CD4-positive, alpha-beta T cell treated with Interleukin-4 for 4 hours (primary cell): ENCODE measurements around the gene TFAP2A.

Experiments
- DNase-seq: peaks from one replicate; pipeline ENCODE4 v3.0.0-alpha.2; 2020

TFAP2A gene

DNA sequence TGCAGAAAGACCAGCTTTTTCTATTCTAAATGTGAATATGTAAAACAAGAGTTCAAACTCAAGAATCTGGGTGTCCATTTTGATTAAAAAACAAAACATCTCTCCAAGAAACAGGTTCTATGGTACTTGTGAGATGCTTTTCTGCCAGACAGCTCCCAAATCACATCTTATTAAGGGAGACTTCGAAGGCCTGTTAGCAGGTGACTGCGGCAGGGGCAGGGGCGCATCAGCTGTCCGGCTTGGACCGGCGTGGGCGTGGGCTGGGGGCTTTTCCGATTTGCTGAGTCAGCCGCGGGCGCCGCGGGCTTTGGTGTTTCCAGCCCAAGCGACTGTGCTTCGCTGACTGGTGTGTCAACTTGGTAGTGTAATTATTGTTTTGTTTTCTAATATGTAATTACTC lies 32.6 kb downstream of the TFAP2A start:
- no peak for DNase-seq

DNA sequence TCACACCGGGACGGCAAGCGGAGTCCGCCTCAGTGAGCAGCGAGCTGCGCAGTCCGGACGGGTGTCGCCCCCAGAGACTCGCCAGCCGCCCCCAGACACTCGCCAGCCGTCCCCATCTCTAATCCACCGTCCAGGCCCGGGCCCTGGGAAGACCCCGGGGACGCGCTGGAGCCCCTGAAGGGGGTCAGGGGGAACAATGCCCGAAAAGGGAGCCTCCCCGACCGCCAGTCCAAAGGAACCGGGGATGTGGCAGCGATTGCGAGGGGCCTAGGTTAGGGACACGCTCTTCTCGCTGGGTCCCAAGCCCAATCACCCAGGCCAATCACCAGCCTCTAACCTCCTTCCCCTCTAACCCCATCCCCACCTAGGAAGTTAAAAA lies 33.1 kb downstream of the TFAP2A start:
- DNase-seq = no peak

DNA sequence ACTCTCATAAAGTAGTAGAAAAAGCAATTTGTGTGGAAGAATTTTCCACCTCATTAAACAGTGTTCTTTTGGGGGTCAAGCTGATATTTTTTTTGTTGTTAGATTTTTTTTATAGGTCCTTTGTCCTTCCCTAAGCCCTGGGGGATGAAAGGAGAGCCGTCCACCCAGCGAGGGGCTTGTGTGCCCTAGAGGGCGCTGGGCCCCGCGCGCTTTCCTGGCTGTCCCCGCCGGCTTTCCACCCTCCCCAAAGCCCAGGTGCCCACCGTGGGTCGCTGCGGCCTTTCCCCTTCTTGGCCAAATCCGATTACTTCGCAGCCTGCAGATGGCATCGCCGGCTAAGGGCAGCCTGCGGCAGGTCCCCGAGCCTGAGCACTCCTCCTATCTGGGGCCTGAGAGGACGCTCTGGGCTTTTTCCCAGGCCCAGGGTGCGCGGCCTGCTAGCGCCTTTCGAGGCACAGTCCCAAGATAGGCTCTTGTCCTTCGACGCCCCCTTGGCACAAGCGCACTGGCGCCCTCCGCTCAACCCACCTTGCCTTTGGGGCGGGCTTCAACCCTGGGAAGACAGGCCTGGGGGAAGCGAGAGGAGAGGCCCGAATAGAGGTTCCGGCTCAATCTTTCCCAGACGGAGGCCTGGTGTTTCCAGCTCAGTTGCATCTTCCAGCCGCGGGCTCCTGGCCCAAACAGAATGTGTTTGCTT lies 33.6 kb downstream of the TFAP2A start:
- no peak for DNase-seq

DNA sequence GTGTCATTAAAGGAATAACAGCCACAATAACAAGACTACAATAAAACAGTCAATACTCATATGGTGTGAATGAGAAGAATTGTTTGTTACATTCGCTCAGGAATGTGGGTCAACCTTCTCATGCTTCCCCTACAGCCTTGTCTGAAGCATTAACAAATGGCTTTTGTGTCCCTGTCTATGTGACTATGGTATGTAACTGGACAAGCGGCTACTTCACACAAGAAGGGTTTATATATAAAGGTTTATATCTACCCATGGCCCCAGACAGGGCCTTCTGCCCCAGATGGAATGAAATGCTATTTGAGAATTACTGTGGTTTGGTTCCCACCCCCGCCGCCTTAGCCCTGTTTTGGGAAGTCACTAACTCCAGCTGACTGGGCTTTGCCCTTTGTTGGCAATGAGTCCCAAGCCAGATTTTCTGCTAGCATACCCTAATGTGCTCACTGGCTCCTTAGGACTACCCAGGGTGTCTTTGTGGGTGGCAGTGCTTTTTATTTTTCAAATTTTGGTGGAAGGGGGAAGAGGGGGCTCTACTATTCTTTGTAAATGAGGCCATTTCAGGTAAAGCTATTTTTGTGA lies 39.4 kb downstream of the TFAP2A start:
- no peak for DNase-seq

DNA sequence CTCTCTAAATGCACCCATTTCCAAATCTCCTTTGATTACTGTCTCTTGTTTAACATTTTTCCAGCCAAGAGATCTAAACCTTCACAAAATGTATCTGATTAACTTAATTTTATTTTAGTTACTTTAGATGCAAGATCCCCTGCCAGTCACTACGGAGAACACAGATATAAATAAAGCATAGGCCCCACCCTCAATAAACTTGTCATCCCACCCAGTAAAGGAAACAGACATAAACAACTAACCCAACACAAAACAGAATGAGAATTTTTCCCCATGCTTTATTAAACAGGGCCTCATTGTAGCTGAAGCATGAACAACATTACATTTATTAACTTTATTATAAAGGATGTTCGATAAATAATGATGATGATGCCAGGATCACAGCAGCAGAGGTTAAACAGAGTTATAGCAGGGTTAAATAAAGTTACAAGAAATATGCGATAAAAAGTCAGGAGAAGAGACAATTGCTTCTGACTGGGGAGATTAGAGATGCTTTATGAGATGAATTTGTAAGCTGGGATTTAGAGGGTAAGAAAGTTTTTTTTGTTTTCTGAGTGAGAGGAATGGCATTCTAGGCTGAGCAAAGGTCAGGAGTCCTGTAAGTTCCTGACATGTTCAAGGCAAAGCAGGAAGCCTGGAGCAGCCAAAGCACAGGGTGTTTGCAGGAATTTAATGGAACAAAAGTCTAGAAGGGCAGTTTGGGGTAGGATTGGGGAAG lies 41.1 kb downstream of the TFAP2A start:
- no peak for DNase-seq

DNA sequence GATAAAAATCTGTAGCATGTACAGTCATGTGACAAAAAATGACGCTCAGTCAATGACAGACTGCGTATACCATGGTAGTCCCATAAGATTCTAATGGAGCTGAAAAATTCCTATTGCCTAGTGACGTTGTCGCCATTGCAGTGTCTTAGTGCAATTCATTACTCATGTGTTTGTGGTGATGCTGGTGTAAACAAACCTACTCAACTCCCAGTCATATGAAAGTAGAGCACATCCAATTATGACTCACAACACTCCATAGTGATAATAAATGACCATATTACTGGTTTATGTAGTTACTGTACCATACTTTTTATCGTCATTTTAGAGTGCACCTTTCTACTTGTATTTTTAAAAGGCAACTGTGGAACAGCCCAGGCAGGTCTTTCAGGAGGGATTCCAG lies 45.0 kb downstream of the TFAP2A start:
- DNase-seq = no peak

DNA sequence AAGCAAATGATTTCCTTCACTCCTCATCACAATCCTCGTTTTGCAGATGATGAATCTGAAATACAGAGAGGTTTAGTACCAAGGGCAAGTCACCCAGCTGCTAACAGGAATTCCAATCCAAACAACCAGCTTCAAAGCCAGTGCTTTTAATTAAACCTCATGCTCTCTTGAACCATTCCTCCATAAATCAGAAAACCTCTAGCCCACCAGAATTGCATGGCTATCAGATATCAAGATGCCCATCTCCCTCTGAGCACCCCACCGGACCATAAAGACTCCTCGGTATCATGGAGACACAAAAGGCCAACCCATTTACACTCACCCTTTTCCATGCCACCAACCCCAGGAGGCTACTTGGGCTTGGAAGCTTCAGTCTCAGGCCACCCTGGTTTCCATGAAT lies 46.0 kb downstream of the TFAP2A start:
- DNase-seq = no peak

DNA sequence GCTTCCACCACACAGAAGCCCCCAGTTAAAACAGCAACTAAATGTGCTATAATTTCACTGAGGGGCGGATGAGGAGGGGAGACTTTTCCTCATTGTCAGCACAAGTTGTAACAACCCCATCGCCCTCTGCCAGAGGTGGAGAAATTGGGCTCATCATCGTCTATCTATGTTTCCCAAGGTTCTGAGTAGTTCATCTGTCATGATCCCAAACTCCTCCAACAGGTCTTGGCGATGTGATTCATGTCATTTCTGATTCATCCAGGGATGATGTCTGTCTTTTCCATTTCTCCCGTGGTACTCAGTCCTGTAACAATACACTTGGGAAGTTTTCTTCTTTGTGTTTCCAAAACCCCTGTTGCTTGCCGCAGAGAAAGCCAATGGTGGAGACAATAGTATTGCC lies 51.0 kb downstream of the TFAP2A start:
- no peak for DNase-seq

DNA sequence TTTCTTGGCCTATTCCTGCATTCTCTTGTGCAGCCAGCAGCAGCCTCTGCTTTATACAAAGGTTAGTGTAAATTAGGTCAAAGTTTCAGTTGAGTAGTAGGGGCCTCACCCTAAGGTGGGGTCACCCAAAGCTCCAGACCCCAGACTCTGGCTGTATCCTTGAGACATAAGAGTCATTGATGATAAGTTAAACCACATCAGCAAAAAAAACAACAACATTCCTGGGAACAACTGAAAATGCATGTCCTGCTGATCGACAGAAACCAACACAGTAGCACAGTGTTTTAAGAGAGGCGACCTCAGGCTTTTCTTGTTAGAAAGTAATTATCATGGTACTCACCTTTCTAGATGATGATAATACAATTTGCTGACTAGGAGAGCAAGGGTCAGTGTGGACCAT lies 52.6 kb downstream of the TFAP2A start:
- DNase-seq = no peak

DNA sequence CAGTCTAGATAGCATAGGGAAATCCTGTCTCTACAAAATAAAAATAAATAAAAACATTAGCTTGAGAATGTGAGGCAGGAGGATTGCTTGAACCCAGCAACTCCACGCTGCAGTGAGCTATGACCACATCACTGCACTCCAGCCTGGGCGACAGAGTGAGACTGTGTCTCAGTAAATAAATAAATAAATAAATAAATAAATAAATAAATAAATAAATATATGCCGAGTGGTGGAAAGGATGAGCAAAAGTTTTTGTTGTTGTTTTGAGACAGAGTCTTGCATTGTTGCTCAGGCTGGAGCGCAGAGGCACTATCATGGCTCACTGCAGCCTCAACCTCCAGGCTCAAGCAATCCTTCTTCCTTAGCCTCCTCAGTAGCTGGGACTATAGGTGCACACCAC lies 53.4 kb downstream of the TFAP2A start:
- DNase-seq = no peak

DNA sequence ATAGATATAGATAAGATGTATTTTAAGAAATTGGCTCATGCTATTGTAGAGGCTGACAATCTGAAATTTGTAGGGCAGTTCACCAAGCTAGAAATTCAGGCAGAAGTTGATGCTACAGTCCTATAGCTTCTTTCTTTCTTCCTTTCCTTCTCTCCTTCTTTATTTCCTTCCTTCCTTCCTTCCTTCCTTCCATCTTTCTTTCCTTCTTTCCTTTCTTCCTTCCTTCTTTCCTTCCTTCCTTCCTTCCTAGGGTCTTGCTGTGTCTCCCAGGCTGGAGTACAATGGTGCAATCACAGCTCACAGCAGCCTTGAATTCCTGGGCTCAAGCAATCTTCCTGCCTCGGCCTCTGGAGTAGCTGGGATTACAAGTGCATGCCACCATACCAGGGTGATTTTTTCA lies 55.3 kb downstream of the TFAP2A start:
- DNase-seq = no peak

DNA sequence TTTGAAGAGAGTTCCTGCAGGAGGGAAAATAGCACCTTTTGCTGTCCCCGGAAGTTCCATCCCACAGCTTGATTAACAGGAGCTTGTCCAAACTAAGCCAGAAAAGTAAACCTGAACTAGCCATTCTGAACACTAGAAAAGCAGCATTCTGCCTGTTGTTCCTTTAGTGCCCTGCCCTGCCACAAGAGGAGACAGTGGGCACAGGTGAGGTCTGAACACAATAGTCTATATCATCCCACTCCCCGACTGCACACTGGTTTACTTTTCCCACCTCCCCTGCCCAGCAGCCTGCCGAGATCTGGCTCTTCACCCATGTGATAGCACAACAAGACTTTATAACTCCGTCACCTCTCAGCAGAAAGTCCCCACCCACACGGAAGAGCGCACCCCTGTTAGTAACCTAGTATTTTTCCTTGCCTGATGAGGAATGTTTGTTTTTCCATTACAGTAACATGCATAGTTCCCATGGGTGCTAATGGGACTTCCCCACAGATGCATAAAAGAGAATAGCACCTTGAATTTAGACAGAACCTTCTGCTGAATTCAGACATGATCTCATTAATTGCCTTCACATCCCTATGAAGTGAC lies 59.7 kb downstream of the TFAP2A start:
- no peak for DNase-seq

DNA sequence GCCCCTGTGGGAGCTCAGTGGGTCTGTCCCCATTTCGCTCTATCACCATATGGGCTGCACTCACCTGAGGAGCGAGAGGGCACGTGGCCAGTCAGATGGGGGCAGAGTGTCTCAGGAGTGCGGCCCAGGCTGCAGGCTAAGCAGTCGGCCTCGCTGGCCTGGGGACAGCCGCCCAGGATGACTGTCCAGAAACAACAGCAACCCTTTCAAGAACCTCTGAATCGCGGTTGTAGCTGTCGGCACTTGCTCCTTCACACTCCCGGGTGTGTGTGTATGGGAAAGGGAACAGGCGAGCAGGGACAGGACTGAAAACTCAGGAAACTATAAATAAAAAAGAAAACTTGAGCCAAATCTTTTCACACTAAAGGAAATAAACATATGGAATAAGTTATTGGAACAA lies 63.1 kb downstream of the TFAP2A start:
- DNase-seq = no peak

DNA sequence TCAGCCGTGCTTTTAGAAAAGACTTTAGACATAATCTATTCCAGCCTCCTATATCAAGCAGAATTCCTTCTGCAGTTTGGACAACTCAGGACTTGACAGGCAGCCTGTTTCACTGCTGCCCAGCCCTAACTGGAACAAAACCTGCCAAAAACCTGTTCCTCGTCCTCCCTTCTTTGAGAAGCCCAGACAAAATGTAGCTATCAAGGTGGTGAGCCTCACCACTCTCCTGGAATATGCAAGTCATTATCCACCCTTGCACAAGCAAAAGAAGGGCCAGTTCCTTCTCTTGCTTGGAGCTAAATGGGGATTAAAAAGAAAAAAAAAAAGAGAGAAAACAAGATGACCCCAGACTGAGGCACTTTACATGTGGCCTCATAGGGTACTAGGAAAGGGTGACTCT lies 64.2 kb downstream of the TFAP2A start:
- no peak for DNase-seq

DNA sequence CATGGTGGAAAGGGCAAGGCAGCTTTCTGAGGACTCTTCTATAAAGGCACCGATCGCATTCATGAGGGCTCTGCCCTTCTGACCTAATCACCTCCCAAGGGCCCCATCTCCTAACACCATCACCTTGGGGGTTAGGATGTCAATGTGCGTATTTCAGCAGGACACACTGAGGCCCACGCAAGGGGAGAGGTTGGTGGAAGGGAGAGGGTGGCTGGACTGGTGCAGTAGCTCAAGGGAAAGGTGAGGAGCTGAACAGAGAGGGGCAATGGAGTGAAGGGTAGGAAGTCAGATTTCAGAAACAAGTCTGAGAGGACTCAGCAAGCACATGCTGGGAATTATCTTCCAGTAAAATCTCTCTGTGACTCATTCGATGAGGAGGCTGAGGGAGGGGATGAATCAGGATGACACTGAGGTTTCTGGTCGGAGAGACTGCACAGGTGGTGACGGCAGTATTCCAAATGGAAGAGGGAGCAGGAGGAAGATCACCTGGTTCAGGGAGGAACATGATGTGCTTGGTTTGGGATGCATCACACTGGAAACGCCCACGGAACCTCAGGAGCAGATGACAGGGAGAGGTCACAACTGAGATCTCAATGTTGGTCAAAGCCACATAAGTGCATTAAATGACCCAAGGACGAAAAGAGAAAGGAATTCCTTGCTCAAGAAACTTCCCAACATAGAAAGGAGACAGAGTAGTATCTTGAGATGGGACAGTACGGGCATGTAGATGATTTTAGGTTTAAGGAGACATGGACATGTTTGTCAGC lies 67.1 kb downstream of the TFAP2A start:
- no peak for DNase-seq
